GM12875 (cell line): ENCODE results near the gene GPX2.
"Not testable (repeated sequence)": the region's sequence is repeated elsewhere in the genome, so short reads cannot be mapped to it uniquely, and the experiment has no call there.

Source experiments
- H3K4me3 ChIP-seq: one replicate; pipeline ENCODE4 v1.5.1; 2011; ENCODE audit warnings: low read depth, low read length, control low read depth
- CTCF ChIP-seq: IDR thresholded peaks from 2 replicates; pipeline ENCODE4 v1.5.1; 2011; ENCODE audit warnings: low read depth, mild to moderate bottlenecking, control low read depth, inconsistent platforms, low read length, moderate library complexity, borderline replicate concordance; ENCODE audit not compliant: insufficient read depth

GPX2 gene

GRCh38 chr14:64915797-64916196 is 26.7 kb downstream of the GPX2 start:
- TF ChIP-seq CTCF: no peak
- no peak overlapping the region for H3K4me3 ChIP-seq

- TF ChIP-seq CTCF: no peak
- H3K4me3 ChIP-seq: peak overlapping the region; percentile 97
These were observed 27.5 kb downstream of the GPX2 start for GRCh38 chr14:64915029-64915424.

GRCh38 chr14:64914237-64915028 is 28.1 kb downstream of the GPX2 start, which contains the start of gene CHURC1:
CHURC1 (plus strand) TSS chr14:64914455; CDS start chr14:64914496, 41 bp downstream.
- no peak for TF ChIP-seq CTCF
- H3K4me3 ChIP-seq: peak within 1 kb of the TSS; percentile 97

- not testable (repeated sequence) for H3K4me3 ChIP-seq
These were observed 29.1 kb downstream of the GPX2 start for GRCh38 chr14:64913477-64913876.

- H3K4me3 ChIP-seq: no peak overlapping the region
- no peak for TF ChIP-seq CTCF
These were observed 30.3 kb downstream of the GPX2 start for GRCh38 chr14:64912261-64912660.

- TF ChIP-seq CTCF: peak; percentile 32; the same call in 1 of the 2 replicates
These were observed 31.6 kb downstream of the GPX2 start for GRCh38 chr14:64910847-64911495.

GRCh38 chr14:64906022-64906421 is 36.5 kb downstream of the GPX2 start:
- no peak for TF ChIP-seq CTCF
- no peak overlapping the region for H3K4me3 ChIP-seq

More at GRCh38 chr14:64910847-64911495, 31.6 kb downstream of the GPX2 start:
- H3K4me3 ChIP-seq: no peak overlapping the region
